K562 (cell line): ENCODE results near the gene TFF2. TPM values are rescaled to one million over a fixed set of nuclear protein-coding genes. Genes with fewer than 3 reads are reported as not detected.
A peak's percentile ranks its signal among the peaks of the same experiment; 100 is the strongest.

ENCODE experiments used
- CC2D1A ChIP-seq: fragments of 450-650 bp; IDR thresholded peaks from 2 replicates; pipeline ENCODE4 v1.6.1; 2017; ENCODE audit warnings: mild to moderate bottlenecking
- CREBBP ChIP-seq: IDR thresholded peaks from one replicate; pipeline ENCODE4 v1.6.1; 2012; ENCODE audit warnings: low read depth, mild to moderate bottlenecking, control low read depth, inconsistent platforms, low read length
- CTCF ChIP-seq, 3 experiments: IDR thresholded peaks in 2 of 3; conservative IDR thresholded peaks in 1 of 3; 2 replicates each; pipeline ENCODE4 v1.5.1; 2011 to 2012; ENCODE audit warnings: low read length in 3 of 3, mild to moderate bottlenecking in 3 of 3, control low read depth in 2 of 3, improper control_type of control experiment in 1 of 3, inconsistent platforms in 1 of 3, low read depth in 1 of 3, mixed read lengths in 1 of 3, moderate library complexity in 1 of 3; ENCODE audit not compliant: insufficient read depth in 2 of 3
- ELF1 ChIP-seq: fragments of 200-800 bp; sonication (Bioruptor generic); IDR thresholded peaks from 2 replicates; pipeline ENCODE4 v1.6.1; 2016; ENCODE audit warnings: missing genetic modification characterization, missing compliant biosample characterization
- MTA2 ChIP-seq: fragments of 450-650 bp; IDR thresholded peaks from 2 replicates; pipeline ENCODE4 v1.6.1; 2016; ENCODE audit warnings: low read depth
- SFPQ ChIP-seq: fragments of 200-400 bp; formaldehyde crosslinking; IDR thresholded peaks from 2 replicates; pipeline ENCODE4 v1.6.1; 2017; ENCODE audit warnings: mild to moderate bottlenecking, low read depth, low read length, moderate library complexity
- ZFP36 ChIP-seq: fragments of 150-350 bp; IDR thresholded peaks from 2 replicates; pipeline ENCODE4 v1.6.1; 2018; ENCODE audit warnings: low read length, low read depth; ENCODE audit not compliant: partially characterized antibody
- ZNF146 ChIP-seq: IDR thresholded peaks from one replicate; pipeline ENCODE4 v1.6.1; 2018; ENCODE audit warnings: missing compliant biosample characterization; ENCODE audit not compliant: unreplicated experiment
- polyA plus RNA-seq, 8 experiments: library from polyadenylated mRNA; depleted of rRNA in 4 of 8; stranded (reverse) in 5 of 8; unstranded in 3 of 8; fragments of >200 nt; fragmentation: Nextera tagmentation in 2 of 8; fragmentation: Illumina TruSeq in 1 of 8; extraction: Ambion mirVana in 2 of 8; extraction: Trizol in 1 of 8; gene quantifications; 2 replicates each; pipeline versions ENCODE4 v1.2.1 to v1.2.3, GENCODE V29; 2011 to 2014; ENCODE audit warnings: inconsistent platforms in 1 of 8, missing spikeins in 1 of 8
- total RNA-seq, 7 experiments: library from RNA; depleted of rRNA in 6 of 7; stranded (reverse); fragments of >200 nt in 6 of 7; fragmentation: Illumina TruSeq in 2 of 7; extraction: Trizol in 2 of 7; gene quantifications; 2 replicates each; pipeline versions ENCODE4 v1.2.1 to v1.2.3, GENCODE V29; 2011 to 2021; ENCODE audit warnings: low replicate concordance in 1 of 7
- TF ChIP-seq, protein P1 (sequence below), 2 experiments: fragments of 450-650 bp; formaldehyde crosslinking in 1 of 2; IDR thresholded peaks; 2 replicates each; pipeline versions ENCODE4 v1.4.0 to v1.6.1; 2014 to 2020; ENCODE audit warnings: mild to moderate bottlenecking in 2 of 2, borderline replicate concordance in 1 of 2, low read depth in 1 of 2

The TFF2 gene
- total and polyA plus RNA-seq, 9 of the 15 experiments (the other 6 are each of a cell fraction or from before 2014, with no cell fraction given), result not detected

GRCh38 chr21:42376338-42376982, 25.7 kb upstream of the TFF2 start (continued):
- TF ChIP-seq SFPQ, result no peak
- TF ChIP-seq, protein P1, sequence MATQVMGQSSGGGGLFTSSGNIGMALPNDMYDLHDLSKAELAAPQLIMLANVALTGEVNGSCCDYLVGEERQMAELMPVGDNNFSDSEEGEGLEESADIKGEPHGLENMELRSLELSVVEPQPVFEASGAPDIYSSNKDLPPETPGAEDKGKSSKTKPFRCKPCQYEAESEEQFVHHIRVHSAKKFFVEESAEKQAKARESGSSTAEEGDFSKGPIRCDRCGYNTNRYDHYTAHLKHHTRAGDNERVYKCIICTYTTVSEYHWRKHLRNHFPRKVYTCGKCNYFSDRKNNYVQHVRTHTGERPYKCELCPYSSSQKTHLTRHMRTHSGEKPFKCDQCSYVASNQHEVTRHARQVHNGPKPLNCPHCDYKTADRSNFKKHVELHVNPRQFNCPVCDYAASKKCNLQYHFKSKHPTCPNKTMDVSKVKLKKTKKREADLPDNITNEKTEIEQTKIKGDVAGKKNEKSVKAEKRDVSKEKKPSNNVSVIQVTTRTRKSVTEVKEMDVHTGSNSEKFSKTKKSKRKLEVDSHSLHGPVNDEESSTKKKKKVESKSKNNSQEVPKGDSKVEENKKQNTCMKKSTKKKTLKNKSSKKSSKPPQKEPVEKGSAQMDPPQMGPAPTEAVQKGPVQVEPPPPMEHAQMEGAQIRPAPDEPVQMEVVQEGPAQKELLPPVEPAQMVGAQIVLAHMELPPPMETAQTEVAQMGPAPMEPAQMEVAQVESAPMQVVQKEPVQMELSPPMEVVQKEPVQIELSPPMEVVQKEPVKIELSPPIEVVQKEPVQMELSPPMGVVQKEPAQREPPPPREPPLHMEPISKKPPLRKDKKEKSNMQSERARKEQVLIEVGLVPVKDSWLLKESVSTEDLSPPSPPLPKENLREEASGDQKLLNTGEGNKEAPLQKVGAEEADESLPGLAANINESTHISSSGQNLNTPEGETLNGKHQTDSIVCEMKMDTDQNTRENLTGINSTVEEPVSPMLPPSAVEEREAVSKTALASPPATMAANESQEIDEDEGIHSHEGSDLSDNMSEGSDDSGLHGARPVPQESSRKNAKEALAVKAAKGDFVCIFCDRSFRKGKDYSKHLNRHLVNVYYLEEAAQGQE (IDR thresholded peaks at IDR 0.05; ENCODE audit: borderline replicate concordance), result peak; percentile 65; the same call in 1 of the 2 replicates
- TF ChIP-seq, protein P1 (CRISPR knock-in tag; IDR thresholded peaks at IDR 0.05; ENCODE audit: low read depth), result no peak
- TF ChIP-seq ZFP36, result no peak
- no peak for TF ChIP-seq MTA2
- peak; percentile 78 to 82 (median 81) for TF ChIP-seq CTCF (IDR thresholded peaks at IDR 0.05 in 2 of 3, conservative IDR thresholded peaks at IDR 0.05 in 1 of 3; ENCODE audit: insufficient read depth in 2 of 3, low read depth in 1 of 3, low read length in 3 of 3)
- no peak for TF ChIP-seq ELF1 (tag)
- TF ChIP-seq CC2D1A, result peak; percentile 21; the same call in 1 of the 2 replicates
- TF ChIP-seq CREBBP, result no peak
- no peak for TF ChIP-seq ZNF146 (CRISPR knock-in tag)
